Tibial nerve (tissue), 4 donors: ENCODE data around the gene PLCB2. TPM values are rescaled to one million over a fixed set of nuclear protein-coding genes. Genes with fewer than 3 reads are reported as not detected.

Experiments used
- DNase-seq, 2 donors: peaks; one replicate each; pipeline ENCODE4 v3.0.0-alpha.2; 2019; ENCODE audit warnings: low spot score in 2 of 2
- H3K27ac ChIP-seq, 4 donors: fragments of 200-600 bp; sonication (generic) in 3 of 4; one replicate each; pipeline ENCODE4 v1.5.1; 2017 to 2019; ENCODE audit warnings: mild to moderate bottlenecking in 1 of 4
- H3K27me3 ChIP-seq, 2 donors: fragments of 200-600 bp; sonication (generic) in 1 of 2; one replicate each; pipeline versions ENCODE4 v1.5.1 to v1.6.0; 2017 to 2019
- H3K36me3 ChIP-seq, 3 donors: fragments of 200-600 bp; sonication (generic); one replicate each; pipeline ENCODE4 v1.5.1; 2018 to 2019
- H3K4me1 ChIP-seq, 4 donors: fragments of 200-600 bp; sonication (generic) in 3 of 4; one replicate each; pipeline ENCODE4 v1.5.1; 2017 to 2019
- H3K4me3 ChIP-seq, 4 donors: fragments of 200-600 bp; sonication (generic) in 3 of 4; one replicate each; pipeline ENCODE4 v1.5.1; 2017 to 2019; ENCODE audit warnings: mild to moderate bottlenecking in 1 of 4, moderate library complexity in 1 of 4
- H3K9me3 ChIP-seq, 4 donors: fragments of 200-600 bp; sonication (generic) in 3 of 4; one replicate each; pipeline ENCODE4 v1.5.1; 2017 to 2019
- CTCF ChIP-seq, 5 experiments: fragments of 200-600 bp in 3 of 5; fragments of 450-650 bp in 2 of 5; sonication (generic) in 3 of 5; IDR thresholded peaks; one replicate each; pipeline ENCODE4 v1.5.1; 2016 to 2019; ENCODE audit warnings: antibody characterized with exemption in 5 of 5, mild to moderate bottlenecking in 3 of 5, moderate library complexity in 2 of 5
- EP300 ChIP-seq, 2 donors: sonication (generic); formaldehyde crosslinking; IDR thresholded peaks; one replicate each; pipeline ENCODE4 v1.6.1; 2017; ENCODE audit warnings: antibody characterized with exemption in 2 of 2, mild to moderate bottlenecking in 1 of 2
- POLR2A ChIP-seq, 2 donors: fragments of 450-650 bp; IDR thresholded peaks; one replicate each; pipeline ENCODE4 v1.6.1; 2017; ENCODE audit warnings: antibody characterized with exemption in 2 of 2, mild to moderate bottlenecking in 2 of 2, moderate library complexity in 2 of 2
- WGBS, 2 donors: methylation state at CpG; one replicate each; pipeline ENCODE4 v1.1.5; 2018; 5-methylcytosine and 5-hydroxymethylcytosine counted together
- total RNA-seq, 4 donors: library from RNA; depleted of rRNA; stranded (reverse); fragments of >200 nt; gene quantifications; one replicate each; pipeline ENCODE4 v1.1.0, GENCODE V29; 2016

Gene PLCB2
- total RNA-seq, 4 donors from 2014 or later, result 14.9 to 42.3 (median 17.0) TPM

- no peak for DNase-seq
- H3K9me3 ChIP-seq, result no peaks in the 10 kb centered on the region
- TF ChIP-seq CTCF (IDR thresholded peaks at IDR 0.05) (no peak), EP300 (IDR thresholded peaks at IDR 0.05) (no peak), POLR2A (IDR thresholded peaks at IDR 0.05) (no peak)
- peaks cover 0 to 37% (median 11%) of the 10 kb centered on the region in 4 donors for H3K4me1 ChIP-seq
- H3K4me3 ChIP-seq, result no peak overlapping the region
- WGBS, 2 donors, result 80 to 87% methylated on average over 3 of the region's 3 CpGs
- H3K27me3 ChIP-seq, result peaks cover 0 to 55% of the 10 kb centered on the region in 2 donors
- no peak overlapping the region for H3K27ac ChIP-seq
- H3K36me3 ChIP-seq, result no peaks in the 10 kb centered on the region
Observed at GRCh38 chr15:40287505-40287904, 20.2 kb downstream of the PLCB2 start.

GRCh38 chr15:40286794-40287193 is 20.9 kb downstream of the PLCB2 start:
- Histone ChIP-seq H3K27ac (no peak overlapping the region), H3K4me1 (peaks cover 0 to 44% (median 16%) of the 10 kb centered on the region in 4 donors), H3K9me3 (no peaks in the 10 kb centered on the region), H3K36me3 (no peaks in the 10 kb centered on the region), H3K27me3 (peaks cover 0 to 57% of the 10 kb centered on the region in 2 donors), H3K4me3 (no peak overlapping the region)
- 76 to 84% methylated on average over 5 to 7 of the region's 7 CpGs for WGBS, 2 donors
- DNase-seq, result no peak
- no peak for TF ChIP-seq EP300 (IDR thresholded peaks at IDR 0.05)
- TF ChIP-seq CTCF (IDR thresholded peaks at IDR 0.05), result no peak
- TF ChIP-seq POLR2A (IDR thresholded peaks at IDR 0.05), result no peak

DNA sequence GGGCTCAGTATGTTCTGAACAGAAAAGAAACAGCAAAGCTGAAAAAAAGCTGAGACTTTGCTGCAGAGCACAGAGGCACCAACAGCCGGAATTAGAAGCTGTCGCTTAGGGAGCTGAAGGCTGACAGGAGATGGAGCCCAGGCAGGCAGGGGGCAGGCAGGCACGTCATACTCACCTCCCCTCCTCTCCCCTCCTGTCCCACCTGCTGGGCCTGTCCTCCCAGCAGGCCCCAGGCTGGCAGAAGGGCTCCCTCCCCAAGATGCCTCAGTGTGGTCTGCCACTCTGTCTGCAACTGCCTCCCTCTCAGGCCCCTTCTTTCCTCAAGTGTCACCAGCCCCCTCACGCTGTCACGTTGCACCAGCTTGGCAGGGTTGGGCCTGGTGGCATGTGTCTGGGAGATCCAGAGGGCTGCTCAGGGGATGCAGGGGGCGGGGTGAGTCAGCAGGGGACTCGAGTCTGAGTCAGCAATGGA is 21.6 kb downstream of the PLCB2 start:
- Histone ChIP-seq H3K27ac (no peak overlapping the region), H3K9me3 (no peaks in the 10 kb centered on the region), H3K4me3 (no peak overlapping the region), H3K4me1 (peaks cover 0 to 46% (median 19%) of the 10 kb centered on the region in 4 donors), H3K36me3 (no peaks in the 10 kb centered on the region), H3K27me3 (peaks cover 0 to 58% of the 10 kb centered on the region in 2 donors)
- 72 to 73% methylated on average over 7 of the region's 7 CpGs for WGBS, 2 donors
- DNase-seq, result no peak
- TF ChIP-seq CTCF (IDR thresholded peaks at IDR 0.05) (no peak), POLR2A (IDR thresholded peaks at IDR 0.05) (no peak), EP300 (IDR thresholded peaks at IDR 0.05) (no peak)

- Histone ChIP-seq H3K9me3 (no peaks in the 10 kb centered on the region), H3K27ac (no peak overlapping the region), H3K4me1 (peaks cover 0 to 40% (median 16%) of the 10 kb centered on the region in 4 donors), H3K4me3 (no peak overlapping the region), H3K36me3 (no peaks in the 10 kb centered on the region), H3K27me3 (peaks cover 0 to 62% of the 10 kb centered on the region in 2 donors)
- no peak for DNase-seq
- TF ChIP-seq POLR2A (IDR thresholded peaks at IDR 0.05) (no peak), EP300 (IDR thresholded peaks at IDR 0.05) (no peak), CTCF (IDR thresholded peaks at IDR 0.05) (no peak)
- WGBS, 2 donors, result 16 to 50% methylated on average over 1 of the region's 1 CpG
Observed at GRCh38 chr15:40285554-40286011, 22.2 kb downstream of the PLCB2 start.

- no peak for DNase-seq
- Histone ChIP-seq H3K4me3 (no peak overlapping the region), H3K9me3 (no peaks in the 10 kb centered on the region), H3K4me1 (peaks cover 0 to 37% (median 16%) of the 10 kb centered on the region in 4 donors), H3K36me3 (no peaks in the 10 kb centered on the region), H3K27me3 (peaks cover 0 to 62% of the 10 kb centered on the region in 2 donors), H3K27ac (no peak overlapping the region)
- no peak for TF ChIP-seq CTCF (IDR thresholded peaks at IDR 0.05)
- TF ChIP-seq POLR2A (IDR thresholded peaks at IDR 0.05), result no peak
- no peak for TF ChIP-seq EP300 (IDR thresholded peaks at IDR 0.05)
- 52 to 63% methylated on average over 4 of the region's 4 CpGs for WGBS, 2 donors
Observed at GRCh38 chr15:40285151-40285550, 22.6 kb downstream of the PLCB2 start.
